HG02885 (cell line): Measurements from ENCODE around the gene METTL8.
"Not testable (repeated sequence)": the region's sequence is repeated elsewhere in the genome, so short reads cannot be mapped to it uniquely, and the experiment has no call there.

Source experiments
- ATAC-seq: cut with Tn5 transposase; IDR thresholded peaks from one replicate; pipeline ENCODE4 v1.9.1; 2021; ENCODE audit warnings: mild to moderate bottlenecking; ENCODE audit not compliant: unreplicated experiment, poor library complexity

Gene METTL8

DNA sequence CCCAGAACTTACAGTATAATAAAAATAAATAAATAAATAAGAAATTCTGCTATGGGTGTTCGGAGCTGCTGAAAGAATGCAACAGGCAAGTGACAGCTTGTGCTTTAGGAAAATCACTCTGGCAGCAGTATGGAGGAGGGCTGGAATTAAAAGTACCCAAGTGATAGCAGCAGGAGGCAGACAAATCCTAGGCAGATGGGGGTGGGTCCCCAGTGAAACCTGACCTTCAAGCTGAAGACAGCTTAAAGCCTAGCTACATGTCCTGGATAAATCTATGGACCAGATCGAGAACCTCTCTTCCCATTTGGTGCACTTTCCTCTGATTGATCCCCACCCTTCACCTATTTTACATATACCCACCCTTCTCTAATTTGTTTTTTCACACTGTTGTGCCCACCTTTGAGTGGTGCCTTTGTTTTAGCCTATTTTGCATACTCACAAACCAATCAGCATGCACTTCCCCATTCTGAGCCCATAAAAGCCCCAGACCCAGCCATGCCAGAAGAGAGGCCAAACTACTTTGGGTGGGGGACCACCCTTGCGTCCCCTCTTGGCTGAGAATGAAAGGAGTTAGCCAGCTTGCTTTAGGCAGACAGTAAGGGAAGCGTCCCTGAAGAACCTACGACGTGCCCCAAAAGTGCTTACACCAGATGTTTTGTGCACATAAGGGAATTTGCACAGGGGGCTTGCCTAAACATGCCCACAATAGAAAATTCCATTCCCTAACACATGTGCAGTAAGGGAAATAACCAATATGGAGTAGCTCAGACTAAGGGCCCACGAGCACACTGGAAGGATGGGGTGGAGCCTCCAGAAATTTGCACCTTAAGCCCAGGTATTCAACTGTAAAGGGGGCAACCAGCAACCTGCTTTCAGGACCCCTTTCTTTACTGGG is 3.0 kb downstream of the METTL8 start:
- ATAC-seq, result no peak

GRCh38 chr2:171422710-171423495 is 10.9 kb downstream of the METTL8 start:
- ATAC-seq, result not testable (repeated sequence)

GRCh38 chr2:171420728-171421563 is 12.8 kb downstream of the METTL8 start:
- ATAC-seq, result no peak

DNA sequence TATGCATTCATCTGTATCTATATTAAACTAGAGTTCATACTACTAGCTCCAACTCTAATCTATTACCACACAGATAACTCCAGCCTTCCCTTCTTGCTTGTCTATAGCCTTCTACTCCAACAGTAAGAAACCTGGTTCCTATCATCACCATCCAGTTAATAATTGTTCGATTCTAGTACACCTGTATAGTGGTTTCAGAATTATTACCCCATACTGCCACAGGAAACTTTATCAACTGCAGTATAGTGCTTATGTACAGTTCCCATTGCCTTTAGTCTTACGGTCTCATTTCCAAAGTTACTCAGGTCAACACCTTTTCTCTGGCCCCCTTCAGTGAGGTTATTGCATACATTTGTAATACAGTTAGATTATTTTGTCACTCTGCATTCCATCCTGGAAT is 14.5 kb downstream of the METTL8 start:
- no peak for ATAC-seq

GRCh38 chr2:171416009-171416926 is 17.5 kb downstream of the METTL8 start:
- peak; percentile 93 for ATAC-seq

DNA sequence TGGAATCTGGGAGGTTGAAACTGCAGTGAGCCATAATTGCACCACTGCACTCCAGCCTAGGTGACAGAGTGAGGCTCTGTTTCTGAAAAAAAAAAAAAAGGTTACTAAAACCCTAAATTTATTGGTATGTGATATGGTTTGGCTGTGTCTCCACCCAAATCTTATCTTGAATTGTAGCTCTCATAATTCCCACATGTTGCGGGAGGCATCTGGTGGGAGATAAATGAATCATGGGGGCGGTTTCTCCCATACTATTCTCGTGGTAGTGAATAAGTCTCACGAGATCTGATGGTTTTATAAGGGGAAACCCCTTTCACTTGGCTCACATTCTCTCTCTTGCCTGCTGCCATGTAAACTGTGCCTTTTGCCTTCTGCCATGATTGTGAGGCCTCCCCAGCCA is 19.1 kb downstream of the METTL8 start:
- ATAC-seq, result not testable (repeated sequence)

- ATAC-seq, result no peak
Measured at GRCh38 chr2:171412571-171413175, 21.1 kb downstream of the METTL8 start.

DNA sequence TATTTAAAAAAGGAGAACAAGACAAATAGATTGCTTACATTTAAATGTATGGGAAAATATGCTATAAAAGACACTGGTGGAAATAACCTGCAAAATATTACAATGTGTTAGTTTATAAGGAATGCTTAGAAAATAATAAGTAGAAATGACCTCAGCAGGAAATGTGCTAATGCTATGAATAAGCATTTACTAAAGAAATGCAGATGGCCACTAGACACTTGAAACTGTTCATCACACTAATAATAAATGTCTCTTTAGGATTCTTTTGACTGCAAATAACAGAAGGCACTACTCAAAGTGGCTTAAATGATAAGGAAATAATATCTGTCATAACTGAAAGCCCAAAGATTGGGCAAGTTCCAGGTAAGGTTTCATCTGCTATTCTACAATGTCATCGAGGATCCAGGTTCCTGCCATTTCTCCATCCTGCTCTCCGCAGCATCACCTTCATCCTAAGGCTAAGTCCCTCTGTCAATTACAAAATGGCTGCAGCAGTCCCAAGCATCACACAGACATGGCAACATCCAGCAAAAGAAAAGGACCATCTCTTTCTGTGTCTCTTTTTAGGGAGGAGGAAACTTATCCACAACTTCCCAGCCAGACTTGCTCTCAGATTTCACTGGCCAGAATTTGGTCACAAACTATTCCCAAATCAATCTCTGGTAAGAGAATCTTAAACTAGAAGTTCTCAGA is 21.9 kb downstream of the METTL8 start:
- ATAC-seq, result no peak

DNA sequence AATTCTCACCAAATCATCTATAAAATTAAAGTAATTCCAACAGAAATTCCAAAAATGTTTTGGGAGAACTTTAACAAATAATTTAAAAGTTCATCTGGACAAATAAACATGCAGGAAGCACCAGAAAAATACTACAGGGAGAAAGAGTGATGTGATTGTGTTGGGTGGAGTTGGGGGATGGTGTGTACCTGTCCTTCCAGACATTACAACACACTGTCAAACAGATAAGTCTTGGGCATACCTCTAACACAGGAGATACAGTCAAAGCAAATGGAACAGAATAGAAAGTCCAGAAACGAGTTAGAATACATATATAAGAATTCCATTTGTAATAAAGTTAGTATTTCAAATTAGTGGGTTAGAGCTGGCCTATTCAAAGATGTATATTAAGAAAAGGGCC is 22.6 kb downstream of the METTL8 start:
- no peak for ATAC-seq

DNA sequence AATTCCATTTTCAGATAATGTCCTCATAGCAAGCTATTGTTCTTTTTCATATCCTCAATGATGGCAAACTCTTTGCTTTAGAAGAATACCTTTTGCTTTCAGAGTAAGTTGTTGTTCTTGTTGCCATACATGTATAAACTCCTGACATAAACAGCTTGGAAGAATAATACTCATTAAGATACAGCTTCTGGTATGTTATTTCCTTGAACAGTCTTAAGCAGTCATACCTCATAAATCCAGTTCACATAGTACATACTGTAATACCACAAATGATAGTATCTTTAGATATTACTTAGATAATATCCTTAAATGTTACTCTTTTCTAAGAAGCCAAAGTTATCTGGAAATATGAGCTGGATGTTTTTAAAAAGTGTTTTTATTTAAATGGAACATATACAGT is 23.2 kb downstream of the METTL8 start:
- no peak for ATAC-seq

DNA sequence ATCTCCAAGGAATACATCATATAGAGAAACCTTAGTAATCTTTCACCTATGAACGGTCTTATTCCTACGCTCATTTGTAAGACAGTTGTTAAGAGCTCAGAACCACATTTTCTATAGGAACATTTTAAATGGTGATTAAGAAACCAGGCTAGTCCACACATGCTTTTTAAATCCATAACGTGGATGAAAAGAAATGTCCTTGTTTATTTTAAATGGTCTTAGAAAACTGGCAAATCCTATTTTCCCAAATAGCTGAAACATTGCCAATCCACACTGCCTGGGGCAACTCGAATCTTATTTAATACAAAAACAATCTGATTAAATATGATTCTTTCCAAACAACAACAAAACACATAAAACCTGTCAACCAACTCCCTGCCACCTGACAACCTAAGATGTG is 23.7 kb downstream of the METTL8 start:
- ATAC-seq, result no peak

GRCh38 chr2:171409436-171409971 is 24.3 kb downstream of the METTL8 start:
- no peak for ATAC-seq

DNA sequence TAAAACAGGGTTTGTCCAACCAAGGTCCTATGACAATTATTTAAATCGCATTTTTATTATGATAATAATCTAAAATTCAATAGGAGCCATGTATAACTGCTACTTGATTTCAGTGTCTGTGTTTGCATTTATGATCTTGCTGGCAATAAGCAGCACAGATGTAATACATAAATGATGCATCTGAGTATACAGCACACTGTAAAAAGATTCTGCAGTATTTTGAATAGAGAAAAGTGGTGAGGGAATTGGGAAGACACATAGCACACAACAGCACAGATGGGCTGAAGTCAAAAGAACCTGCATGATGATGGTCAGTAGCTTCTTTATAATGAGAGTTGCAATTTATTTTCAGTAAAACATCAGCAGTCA is 26.1 kb downstream of the METTL8 start:
- ATAC-seq, result no peak

- peak; percentile 66 for ATAC-seq
Measured at GRCh38 chr2:171407030-171407675, 26.6 kb downstream of the METTL8 start.

DNA sequence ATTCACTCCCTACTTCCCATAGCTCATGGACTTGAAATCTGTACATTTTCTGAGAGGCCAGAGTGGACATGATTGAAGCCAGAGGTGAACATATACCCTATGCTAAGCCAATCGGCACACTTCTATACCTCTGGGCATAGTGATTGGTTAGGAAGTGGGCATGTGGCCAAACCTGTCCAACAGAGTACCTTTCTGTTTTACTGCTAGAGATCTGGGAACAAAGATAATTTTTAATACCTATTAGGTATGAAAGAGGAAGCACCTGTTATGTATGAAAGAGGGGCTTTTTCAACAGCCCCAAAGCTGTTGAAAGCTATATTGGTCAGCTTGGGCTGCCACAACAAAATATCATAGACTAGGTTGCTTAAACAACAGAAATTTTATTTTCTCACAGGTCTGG is 27.7 kb downstream of the METTL8 start:
- peak; percentile 48 for ATAC-seq

GRCh38 chr2:171405546-171405945 is 28.2 kb downstream of the METTL8 start:
- ATAC-seq, result no peak

DNA sequence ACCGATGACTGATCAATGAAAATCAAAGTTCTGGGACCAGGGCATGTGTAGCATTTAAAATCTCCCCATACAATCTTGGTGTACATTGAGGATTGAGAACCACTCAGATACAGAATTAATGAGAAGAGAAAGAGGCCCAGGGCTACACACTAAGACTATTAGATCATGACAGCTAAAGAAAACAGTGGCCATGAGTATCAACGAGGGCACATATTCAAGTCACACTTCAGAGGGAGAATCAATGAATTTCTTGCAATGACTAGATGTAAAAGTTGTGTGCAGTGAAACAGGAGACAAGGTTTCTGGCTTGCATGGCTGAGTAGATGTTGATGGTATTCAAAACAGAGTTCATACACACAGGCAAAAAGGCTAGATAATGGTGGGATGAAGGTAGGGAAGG is 29.1 kb downstream of the METTL8 start:
- no peak for ATAC-seq

GRCh38 chr2:171404261-171404660 is 29.5 kb downstream of the METTL8 start:
- no peak for ATAC-seq
